ENCODE measurements around the gene ZCCHC3. TPM values are rescaled to one million over a fixed set of nuclear protein-coding genes. Genes with fewer than 3 reads are reported as not detected.
"Not testable (repeated sequence)": the region's sequence is repeated elsewhere in the genome, so short reads cannot be mapped to it uniquely, and the experiment has no call there.

Gene ZCCHC3
- total RNA-seq, 1 donor from 2014 or later, result 23.8 TPM

GRCh38 chr20:313948-314347 is 16.6 kb downstream of the ZCCHC3 start:
- peak; percentile 85 for DNase-seq

GRCh38 chr20:316316-317068 is 19.1 kb downstream of the ZCCHC3 start:
- DNase-seq, result no peak

- DNase-seq, result peak; percentile 93
Observed at GRCh38 chr20:324177-325044, 27.0 kb downstream of the ZCCHC3 start.

- peak; percentile 96 for DNase-seq
Observed at GRCh38 chr20:325045-325888, 27.9 kb downstream of the ZCCHC3 start, which contains the start of gene SOX12. Gene SOX12 (plus strand): TSS chr20:325552. CDS start chr20:325925, 373 bp downstream.

GRCh38 chr20:325889-326644 is 28.7 kb downstream of the ZCCHC3 start:
- peak; percentile 72 for DNase-seq

- peak; percentile 45 for DNase-seq
Observed at GRCh38 chr20:326645-327185, 29.3 kb downstream of the ZCCHC3 start.

GRCh38 chr20:327186-328026 is 30.0 kb downstream of the ZCCHC3 start:
- peak; percentile 92 for DNase-seq

GRCh38 chr20:328027-328974 is 30.9 kb downstream of the ZCCHC3 start:
- DNase-seq, result no peak

- DNase-seq, result peak; percentile 42
Observed at GRCh38 chr20:328975-329695, 31.8 kb downstream of the ZCCHC3 start.

GRCh38 chr20:329851-330232 is 32.5 kb downstream of the ZCCHC3 start:
- no peak for DNase-seq

GRCh38 chr20:330233-331149 is 33.1 kb downstream of the ZCCHC3 start:
- DNase-seq, result peak; percentile 79

GRCh38 chr20:334578-334977 is 37.2 kb downstream of the ZCCHC3 start:
- DNase-seq, result no peak

GRCh38 chr20:336040-336439 is 38.7 kb downstream of the ZCCHC3 start:
- DNase-seq, result not testable (repeated sequence)

GRCh38 chr20:341682-342081 is 44.3 kb downstream of the ZCCHC3 start:
- DNase-seq, result peak; percentile 74

- no peak for DNase-seq
Observed at GRCh38 chr20:343107-343506, 45.7 kb downstream of the ZCCHC3 start.

GRCh38 chr20:346033-346639 is 48.8 kb downstream of the ZCCHC3 start:
- no peak for DNase-seq

- DNase-seq, result peak; percentile 67
Observed at GRCh38 chr20:346640-347316, 49.4 kb downstream of the ZCCHC3 start, which contains the start of gene NRSN2. Gene NRSN2 (plus strand): TSS chr20:347111. CDS start chr20:349644, 2,533 bp downstream.

All from dermis blood vessel endothelial cell (primary cell).